ENCODE results near the gene C11orf21. TPM values are rescaled to one million over a fixed set of nuclear protein-coding genes. Genes with fewer than 3 reads are reported as not detected.

C11orf21 gene
- total RNA-seq, 1 donor from 2014 or later, result 0.10 TPM

GRCh38 chr11:2259466-2259830 is 42.3 kb downstream of the C11orf21 start:
- DNase-seq, result no peak

- DNase-seq, result no peak
These were observed 42.9 kb downstream of the C11orf21 start for GRCh38 chr11:2258501-2259465.

DNA sequence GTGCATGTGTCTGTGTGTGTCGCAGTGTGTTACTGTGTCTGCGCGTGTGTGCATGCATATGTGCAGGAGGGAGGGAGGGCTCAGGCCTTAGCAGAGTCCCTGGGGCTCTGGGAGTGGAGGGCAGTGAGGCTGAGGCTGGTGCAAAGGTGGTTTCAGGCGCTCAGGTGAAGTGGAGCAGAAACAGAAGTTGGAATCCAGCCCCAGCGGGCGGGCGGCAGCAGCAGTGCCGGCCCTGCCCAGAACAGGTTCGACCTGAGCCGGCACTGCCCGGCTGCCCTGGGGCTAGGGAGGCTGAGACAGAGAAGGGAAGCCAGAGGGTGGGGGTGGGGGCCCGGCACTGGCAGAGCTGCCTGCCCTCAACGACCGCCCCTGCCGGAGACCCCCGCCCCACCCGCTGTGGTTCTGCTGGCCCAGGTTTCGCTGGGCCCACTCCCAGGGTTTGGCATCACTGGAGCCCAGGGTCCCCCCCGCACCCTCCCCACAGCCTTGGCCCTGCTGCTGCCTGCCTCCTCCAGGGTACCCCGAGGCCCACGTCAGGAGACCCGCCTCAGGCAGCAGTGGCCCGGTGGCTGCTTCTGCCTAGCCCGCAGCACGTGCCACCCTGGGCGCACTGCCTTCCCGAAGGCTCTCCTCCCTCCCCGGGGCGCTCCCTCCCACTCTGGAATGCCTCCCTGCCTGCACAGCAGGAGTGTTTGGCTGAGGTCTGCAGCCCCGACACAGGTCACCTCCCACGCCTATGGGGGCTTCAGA is 44.6 kb downstream of the C11orf21 start:
- peak; percentile 51 for DNase-seq

DNA sequence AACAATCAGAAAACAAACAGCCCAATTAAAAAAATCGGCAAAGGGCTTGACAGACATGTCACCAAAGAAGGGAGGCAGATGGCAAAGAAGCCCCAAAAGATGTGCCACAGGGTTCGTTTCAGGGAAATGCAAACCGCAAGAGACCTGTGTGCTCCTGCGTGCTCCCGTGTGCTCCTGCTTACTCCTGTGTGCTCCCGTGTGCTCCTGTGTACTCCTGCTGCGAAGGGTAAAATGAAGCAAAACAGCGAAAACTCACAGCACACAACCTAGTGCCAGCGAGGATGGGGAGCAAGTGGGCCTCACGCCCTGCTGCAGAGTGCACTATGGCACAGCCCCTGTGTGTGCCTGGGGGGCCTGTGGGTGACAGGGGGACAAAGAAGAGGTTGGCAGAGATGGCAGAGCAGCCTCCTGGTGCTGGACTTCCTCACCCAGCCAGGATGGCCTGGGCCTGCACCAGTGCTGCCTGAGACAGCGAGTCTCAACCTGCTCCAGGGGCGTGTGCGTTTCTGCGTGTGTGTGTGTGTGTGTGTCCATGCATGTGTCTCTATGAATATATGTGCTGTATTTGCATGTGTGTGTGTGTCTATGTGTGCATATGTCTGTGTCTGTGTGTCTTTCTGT is 45.3 kb downstream of the C11orf21 start:
- DNase-seq, result peak; percentile 36

DNA sequence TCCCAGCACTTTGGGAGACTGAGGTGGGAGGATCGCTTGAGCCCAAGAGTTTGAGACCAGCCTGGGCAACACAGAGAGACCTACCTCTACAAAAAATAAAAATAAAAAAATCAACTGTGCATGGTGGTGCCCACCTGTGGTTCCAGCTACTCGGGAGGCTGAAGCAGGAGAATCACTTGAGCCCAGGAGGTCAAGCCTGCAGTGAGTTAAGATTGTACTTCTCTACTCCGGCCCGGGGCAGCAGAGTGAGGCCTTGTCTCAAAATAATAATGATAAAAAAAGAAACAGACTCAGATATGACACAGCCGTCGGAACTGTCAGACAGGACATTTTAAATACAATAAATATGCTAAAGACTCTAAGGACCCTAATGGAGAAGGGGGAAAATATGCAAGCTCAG is 49.7 kb downstream of the C11orf21 start:
- no peak for DNase-seq

- DNase-seq, result no peak
These were observed 50.6 kb downstream of the C11orf21 start for GRCh38 chr11:2251138-2251537.

GRCh38 chr11:2250485-2250884 is 51.2 kb downstream of the C11orf21 start:
- DNase-seq, result no peak

- DNase-seq, result no peak
These were observed 51.7 kb downstream of the C11orf21 start for GRCh38 chr11:2250041-2250440.

DNA sequence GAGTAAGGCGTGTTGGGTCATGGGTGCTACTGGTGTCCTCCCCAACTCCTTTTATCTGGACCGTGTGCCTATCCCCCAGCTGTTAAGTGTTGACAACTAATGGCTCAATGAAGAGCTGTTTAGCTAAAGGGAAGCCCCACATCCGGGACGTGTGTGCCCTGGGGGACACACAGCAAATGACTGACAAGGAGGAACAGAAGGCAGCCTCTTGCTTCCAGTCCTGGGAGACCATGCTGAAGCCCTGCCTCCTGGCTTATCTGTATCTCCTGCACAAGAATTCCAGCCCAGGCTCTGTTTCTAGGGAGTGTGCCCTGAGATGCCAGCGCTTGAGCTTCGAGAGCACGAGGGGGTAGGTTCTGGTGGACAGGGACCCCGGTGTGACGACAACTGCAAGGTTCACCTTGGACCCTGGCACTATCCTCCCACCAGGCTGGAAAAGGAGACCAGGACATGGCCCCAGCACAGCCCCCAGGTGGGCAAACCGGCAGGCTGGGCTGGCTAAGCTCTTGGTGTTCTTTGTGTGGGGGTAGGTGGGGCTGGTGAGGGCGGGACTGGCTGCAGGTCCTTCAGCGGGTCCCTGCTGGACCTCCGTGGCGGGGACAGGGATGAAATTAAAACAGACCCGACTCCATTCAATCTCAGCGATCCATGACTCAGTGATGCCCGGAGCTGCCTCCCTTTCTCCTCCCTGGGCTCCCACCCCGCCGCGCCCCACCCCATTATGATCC is 52.4 kb downstream of the C11orf21 start:
- DNase-seq, result no peak

DNA sequence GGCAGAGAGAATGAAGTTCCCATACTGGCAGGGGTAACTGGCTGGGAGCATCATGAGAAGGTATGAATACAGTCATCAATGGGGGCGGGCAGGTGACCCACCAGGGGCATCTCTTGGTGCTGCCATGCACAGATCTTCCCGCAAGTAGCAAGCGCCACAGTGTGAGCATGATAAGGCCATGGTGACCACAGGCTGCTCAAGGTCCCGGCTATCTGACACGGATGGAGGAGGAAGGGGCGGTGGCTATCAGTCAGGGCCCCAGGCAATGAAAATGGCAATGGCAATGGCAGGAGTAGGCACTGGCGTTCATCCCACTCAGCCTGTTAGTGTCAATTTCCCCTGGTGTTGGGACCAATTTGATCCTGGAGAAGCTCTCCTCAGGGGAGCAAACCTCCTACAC is 53.0 kb downstream of the C11orf21 start:
- DNase-seq, result no peak

DNA sequence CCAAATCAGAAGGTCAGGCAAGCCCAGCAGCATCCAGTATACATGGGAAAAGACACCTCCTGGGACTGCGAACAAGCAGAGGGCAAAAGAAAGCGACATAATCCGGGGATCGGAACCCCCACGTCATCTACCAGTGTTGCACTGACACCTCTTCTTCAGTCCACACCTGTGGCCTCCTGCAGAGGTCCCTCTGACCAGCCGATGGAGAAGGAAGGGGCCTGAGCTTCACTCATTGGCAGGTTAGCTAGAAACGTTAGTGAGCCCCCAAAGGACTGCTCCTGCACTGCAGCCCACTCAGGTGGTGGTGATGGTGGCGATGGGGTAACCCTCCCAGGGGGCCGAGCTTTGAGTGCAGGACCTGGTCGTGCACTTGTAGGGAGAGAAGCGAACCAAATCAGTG is 53.5 kb downstream of the C11orf21 start:
- no peak for DNase-seq

GRCh38 chr11:2247496-2247895 is 54.2 kb downstream of the C11orf21 start:
- no peak for DNase-seq

Small RNA genes within 50 kb of the gene (small RNA-seq; reads per million reads assigned to genes)
- not detected for gene RNU6-878P (ENCODE audit: low replicate concordance)

Other genes with a start within 250 kb of the C11orf21 start
- 1,514 TPM for gene IGF2, start 162.5 kb downstream of the C11orf21 start, total RNA-seq
- not detected for gene INS, start 140.7 kb downstream of the C11orf21 start, total RNA-seq
- gene TH, start 130.1 kb downstream of the C11orf21 start, total RNA-seq, result 0.62 TPM
- 4.1 TPM for gene ASCL2, start 31.3 kb downstream of the C11orf21 start, total RNA-seq
- gene TSPAN32, start 95 bp upstream of the C11orf21 start, total RNA-seq, result 2.1 TPM
- 377 TPM for gene CD81, start 75.4 kb upstream of the C11orf21 start, total RNA-seq
- gene TSSC4, start 98.8 kb upstream of the C11orf21 start, total RNA-seq, result 21.6 TPM
- gene TRPM5, start 142.6 kb upstream of the C11orf21 start, total RNA-seq, result 0.41 TPM
- 2.6 TPM for gene KCNQ1, start 143.1 kb upstream of the C11orf21 start, total RNA-seq

All from tongue (tissue), 3 donors.